GM19043 (cell line): Measurements from ENCODE around the gene ASIP.
"Not testable (repeated sequence)": the region's sequence is repeated elsewhere in the genome, so short reads cannot be mapped to it uniquely, and the experiment has no call there.

Experiments used
- ATAC-seq: cut with Tn5 transposase; IDR thresholded peaks from one replicate; pipeline ENCODE4 v1.9.1; 2021; ENCODE audit warnings: low read depth; ENCODE audit not compliant: unreplicated experiment

Gene ASIP

GRCh38 chr20:34282041-34282440, 40.8 kb downstream of the ASIP start:
- ATAC-seq, result no peak

GRCh38 chr20:34283844-34284243, 42.6 kb downstream of the ASIP start:
- no peak for ATAC-seq

GRCh38 chr20:34285450-34285849, 44.2 kb downstream of the ASIP start:
- ATAC-seq, result no peak

GRCh38 chr20:34287500-34287899, 46.3 kb downstream of the ASIP start:
- ATAC-seq, result not testable (repeated sequence)

- no peak for ATAC-seq
These were observed 49.2 kb downstream of the ASIP start for GRCh38 chr20:34290471-34290870.

- ATAC-seq, result no peak
These were observed 51.3 kb downstream of the ASIP start for GRCh38 chr20:34292496-34292895.

GRCh38 chr20:34293119-34293518, 51.9 kb downstream of the ASIP start:
- ATAC-seq, result no peak

- ATAC-seq, result no peak
These were observed 52.4 kb downstream of the ASIP start for GRCh38 chr20:34293589-34293988.

- no peak for ATAC-seq
These were observed 53.3 kb downstream of the ASIP start for GRCh38 chr20:34294563-34294962.

GRCh38 chr20:34295284-34295683, 54.1 kb downstream of the ASIP start:
- ATAC-seq, result no peak

- ATAC-seq, result no peak
These were observed 55.2 kb downstream of the ASIP start for GRCh38 chr20:34296468-34296867.

- not testable (repeated sequence) for ATAC-seq
These were observed 57.1 kb downstream of the ASIP start for GRCh38 chr20:34298294-34298784.

- ATAC-seq, result no peak
These were observed 58.5 kb downstream of the ASIP start for GRCh38 chr20:34299556-34300255.

GRCh38 chr20:34300256-34300806, 59.1 kb downstream of the ASIP start:
- ATAC-seq, result no peak

- ATAC-seq, result no peak
These were observed 59.8 kb downstream of the ASIP start for GRCh38 chr20:34300809-34301586.

GRCh38 chr20:34301587-34302311, 60.5 kb downstream of the ASIP start:
- no peak for ATAC-seq

- ATAC-seq, result no peak
These were observed 61.1 kb downstream of the ASIP start for GRCh38 chr20:34302312-34302722.

GRCh38 chr20:34302723-34303533, 61.7 kb downstream of the ASIP start, which contains the start of gene AHCY:
TSS of gene AHCY (minus strand) at chr20:34303355. CDS start at chr20:34303270, 85 bp downstream.
- peak; percentile 78 for ATAC-seq

GRCh38 chr20:34305333-34306230, 64.4 kb downstream of the ASIP start:
- ATAC-seq, result no peak
